ENCODE measurements around the gene PRMT9.

DNA sequence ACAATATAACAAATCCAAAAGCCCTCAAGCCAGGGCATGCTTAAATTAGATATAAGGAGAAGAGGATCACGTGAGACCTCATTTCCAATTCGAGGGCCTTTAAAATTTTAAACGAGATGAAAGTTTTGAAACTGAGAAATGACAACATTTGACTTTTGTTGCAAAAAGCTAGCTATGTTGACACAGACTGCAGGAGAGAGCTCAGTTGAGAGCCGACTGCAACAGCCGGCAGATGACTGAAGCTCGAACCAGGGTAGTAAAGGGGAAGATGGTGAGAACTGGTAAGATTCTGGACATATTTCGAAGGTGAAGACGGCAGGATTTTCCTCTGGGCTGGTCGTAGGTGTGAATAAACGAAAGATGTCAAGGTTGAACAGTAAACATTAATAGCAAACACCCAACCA is 773 bp downstream of the PRMT9 start:
- TF ChIP-seq NFATC3 (IDR thresholded peaks at IDR 0.05) (no peak), ZNF197 (CRISPR knock-in tag; IDR thresholded peaks at IDR 0.05; ENCODE audit: low read depth) (no peak), BRF1 (IDR thresholded peaks at IDR 0.05; ENCODE audit: borderline replicate concordance, extremely low read depth, insufficient read length) (no peak), SIN3A (IDR thresholded peaks at IDR 0.05; ENCODE audit: borderline replicate concordance in 2 of 2, control insufficient read depth in 1 of 2, low read depth in 2 of 2, low read length in 2 of 2) (no peak), ZBTB8A (IDR thresholded peaks at IDR 0.05; ENCODE audit: partially characterized antibody) (no peak), POLR2AphosphoS2 (IDR thresholded peaks at IDR 0.05; ENCODE audit: low read length) (no peak), ZNF133 (CRISPR knock-in tag; IDR thresholded peaks at IDR 0.05) (no peak), ZNF121 (CRISPR knock-in tag; conservative IDR thresholded peaks at IDR 0.05) (no peak)
- TF ChIP-seq, protein P1, sequence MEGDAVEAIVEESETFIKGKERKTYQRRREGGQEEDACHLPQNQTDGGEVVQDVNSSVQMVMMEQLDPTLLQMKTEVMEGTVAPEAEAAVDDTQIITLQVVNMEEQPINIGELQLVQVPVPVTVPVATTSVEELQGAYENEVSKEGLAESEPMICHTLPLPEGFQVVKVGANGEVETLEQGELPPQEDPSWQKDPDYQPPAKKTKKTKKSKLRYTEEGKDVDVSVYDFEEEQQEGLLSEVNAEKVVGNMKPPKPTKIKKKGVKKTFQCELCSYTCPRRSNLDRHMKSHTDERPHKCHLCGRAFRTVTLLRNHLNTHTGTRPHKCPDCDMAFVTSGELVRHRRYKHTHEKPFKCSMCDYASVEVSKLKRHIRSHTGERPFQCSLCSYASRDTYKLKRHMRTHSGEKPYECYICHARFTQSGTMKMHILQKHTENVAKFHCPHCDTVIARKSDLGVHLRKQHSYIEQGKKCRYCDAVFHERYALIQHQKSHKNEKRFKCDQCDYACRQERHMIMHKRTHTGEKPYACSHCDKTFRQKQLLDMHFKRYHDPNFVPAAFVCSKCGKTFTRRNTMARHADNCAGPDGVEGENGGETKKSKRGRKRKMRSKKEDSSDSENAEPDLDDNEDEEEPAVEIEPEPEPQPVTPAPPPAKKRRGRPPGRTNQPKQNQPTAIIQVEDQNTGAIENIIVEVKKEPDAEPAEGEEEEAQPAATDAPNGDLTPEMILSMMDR (IDR thresholded peaks at IDR 0.05 in 2 of 3, conservative IDR thresholded peaks at IDR 0.05 in 1 of 3; ENCODE audit: insufficient read depth in 2 of 3, low read depth in 1 of 3, low read length in 3 of 3), result no peak

All from K562 (cell line).